IMR-90 (cell line): Measurements from ENCODE around the gene FCMR. TPM values are rescaled to one million over a fixed set of nuclear protein-coding genes. Genes with fewer than 3 reads are reported as not detected.

Experiments used
- ATAC-seq: fragments of 200-7000 bp; cut with Tn5 transposase; 2 replicates; pipeline ENCODE4 v1.9.1; 2020; ENCODE audit warnings: low read depth, mild to moderate bottlenecking, moderate library complexity
- BruUV-seq: library from RNA; stranded (reverse); fragments of 400-500 nt; replicated peaks from 2 replicates; lab custom pipeline; 2021; lab: Mats Ljungman, UMichigan
- CTCF ChIA-PET: fragments of 300-600 bp; formaldehyde crosslinking; extraction: SDS; loops from one replicate; lab custom pipeline; 2021; ENCODE audit warnings: antibody characterized with exemption; lab: Yijun Ruan, JAX
- POLR2A ChIA-PET: fragments of 300-600 bp; sonication (Branson Sonifier 250); formaldehyde crosslinking; loops from one replicate; lab custom pipeline; 2022; ENCODE audit warnings: antibody characterized with exemption; ENCODE audit not compliant: unreplicated experiment; lab: Charles Lee
- DNase-seq: peaks from one replicate; pipeline ENCODE4 v3.0.0; 2013
- H2AFZ ChIP-seq: replicated peaks from 2 replicates; pipeline ENCODE3; 2013; ENCODE audit warnings: low read length, mild to moderate bottlenecking; ENCODE audit not compliant: poor library complexity
- H2AK5ac ChIP-seq: 2 replicates; pipeline ENCODE4 v1.6.1; 2013; ENCODE audit warnings: low read depth, low read length, inconsistent platforms
- H2AK9ac ChIP-seq: replicated peaks from 2 replicates; pipeline ENCODE3; 2013; ENCODE audit warnings: mild to moderate bottlenecking, low read depth, low read length, moderate library complexity; ENCODE audit not compliant: poor library complexity
- H2BK120ac ChIP-seq: 2 replicates; pipeline ENCODE4 v1.6.1; 2013; ENCODE audit warnings: low read depth, low read length, inconsistent platforms
- H2BK15ac ChIP-seq: 3 replicates; pipeline ENCODE4 v1.6.1; 2013; ENCODE audit warnings: low read depth, low read length, inconsistent platforms
- H2BK20ac ChIP-seq: 2 replicates; pipeline ENCODE4 v1.6.1; 2013; ENCODE audit warnings: low read depth, mild to moderate bottlenecking, inconsistent platforms, low read length, moderate library complexity
- H2BK5ac ChIP-seq: 2 replicates; pipeline ENCODE4 v1.6.1; 2013; ENCODE audit warnings: mild to moderate bottlenecking, low read depth, low read length, inconsistent platforms; ENCODE audit not compliant: poor library complexity, severe bottlenecking
- H3K14ac ChIP-seq: replicated peaks from 2 replicates; pipeline ENCODE4 v1.6.1; 2013; ENCODE audit warnings: low read depth, low read length, inconsistent platforms
- H3K18ac ChIP-seq: 2 replicates; pipeline ENCODE4 v1.6.1; 2013; ENCODE audit warnings: low read depth, low read length, control low read depth
- H3K23ac ChIP-seq: 2 replicates; pipeline ENCODE4 v1.6.1; 2013; ENCODE audit warnings: low read depth, low read length, inconsistent platforms
- H3K27ac ChIP-seq: 2 replicates; pipeline ENCODE4 v1.5.1; 2013; ENCODE audit warnings: mild to moderate bottlenecking, control low read depth, low read length; ENCODE audit not compliant: insufficient read depth
- H3K27me3 ChIP-seq: 2 replicates; pipeline ENCODE4 v1.6.1; 2013; ENCODE audit warnings: low read length; ENCODE audit not compliant: control insufficient read depth, insufficient read depth
- H3K36me3 ChIP-seq: 2 replicates; pipeline ENCODE4 v1.6.1; 2013; ENCODE audit warnings: low read length, mixed read lengths; ENCODE audit not compliant: control insufficient read depth, insufficient read depth
- H3K4ac ChIP-seq: 2 replicates; pipeline ENCODE4 v1.6.1; 2013; ENCODE audit warnings: low read depth, low read length, inconsistent platforms
- H3K4me1 ChIP-seq: 2 replicates; pipeline ENCODE4 v1.6.1; 2013; ENCODE audit warnings: low read length, mixed read lengths; ENCODE audit not compliant: control insufficient read depth, insufficient read depth
- H3K4me2 ChIP-seq: 2 replicates; pipeline ENCODE4 v1.6.1; 2013; ENCODE audit warnings: low read depth, mild to moderate bottlenecking, control low read depth, low read length, moderate library complexity
- H3K4me3 ChIP-seq: 2 replicates; pipeline ENCODE4 v1.5.1; 2013; ENCODE audit warnings: low read depth, mild to moderate bottlenecking, control low read depth, low read length, moderate library complexity; ENCODE audit not compliant: insufficient read depth
- H3K56ac ChIP-seq: 2 replicates; pipeline ENCODE4 v1.6.1; 2013; ENCODE audit warnings: low read length, inconsistent platforms; ENCODE audit not compliant: insufficient read depth; ENCODE audit errors: extremely low read depth
- H3K79me1 ChIP-seq, 2 experiments: 2 replicates each; pipeline ENCODE4 v1.6.1; 2013; ENCODE audit warnings: low read length in 2 of 2, inconsistent platforms in 1 of 2, low read depth in 1 of 2
- H3K9ac ChIP-seq: 2 replicates; pipeline ENCODE4 v1.6.1; 2013; ENCODE audit warnings: low read depth, low read length, control low read depth
- H3K9me1 ChIP-seq: 2 replicates; pipeline ENCODE4 v1.6.1; 2013; ENCODE audit warnings: low read length, inconsistent platforms; ENCODE audit not compliant: insufficient read depth
- H3K9me3 ChIP-seq: 2 replicates; pipeline ENCODE4 v1.6.1; 2013; ENCODE audit warnings: low read length; ENCODE audit not compliant: control insufficient read depth, insufficient read depth
- H4K20me1 ChIP-seq: 2 replicates; pipeline ENCODE4 v1.6.1; 2013; ENCODE audit warnings: low read length, inconsistent platforms; ENCODE audit not compliant: insufficient read depth
- H4K5ac ChIP-seq: 2 replicates; pipeline ENCODE4 v1.6.1; 2013; ENCODE audit warnings: mild to moderate bottlenecking, low read depth, low read length, control low read depth
- H4K8ac ChIP-seq, 2 experiments: 2 replicates each; pipeline ENCODE4 v1.6.1; 2013; ENCODE audit warnings: low read depth in 2 of 2, low read length in 2 of 2, control low read depth in 1 of 2, inconsistent platforms in 1 of 2
- H4K91ac ChIP-seq: 2 replicates; pipeline ENCODE4 v1.6.1; 2013; ENCODE audit warnings: low read depth, low read length, inconsistent platforms; ENCODE audit not compliant: insufficient read depth
- CEBPB ChIP-seq: IDR thresholded peaks from 2 replicates; pipeline ENCODE4 v1.6.1; 2012; ENCODE audit warnings: low read depth, low read length, improper control_type of control experiment
- FOS ChIP-seq: fragments of 150-350 bp; IDR thresholded peaks from 2 replicates; pipeline ENCODE4 v1.6.1; 2016; ENCODE audit warnings: low read depth, low read length
- WGBS, 2 experiments: methylation state at CpG; one replicate each; pipeline versions ENCODE4 v1.1.5 to v1.1.7; 2013; ENCODE audit warnings: missing lambda C conversion rate in 2 of 2; ENCODE audit not compliant: insufficient read length in 1 of 2; ENCODE audit errors: extremely low coverage in 2 of 2; 5-methylcytosine and 5-hydroxymethylcytosine counted together
- dilution Hi-C: fragments of 300-500 bp; cut with HindIII; formaldehyde crosslinking; loops from one replicate; pipeline ENCODE4 v1.14.3; 2018; ENCODE audit warnings: low sequenced_read_pairs; ENCODE audit not compliant: unreplicated experiment
- in situ Hi-C: fragments of 300-500 bp; cut with MboI; formaldehyde crosslinking; loops from 3 replicates; pipeline ENCODE4 v1.14.3; 2019; ENCODE audit warnings: low sequenced_read_pairs, inconsistent platforms, mixed read lengths
- intact Hi-C: fragments of 100-400 bp; cut with micrococcal nuclease; formaldehyde crosslinking; loops from 2 replicates; pipeline ENCODE4 v1.10.0; 2022
- polyA plus RNA-seq, 3 experiments: library from polyadenylated mRNA; depleted of rRNA; stranded (reverse); fragments of >200 nt; gene quantifications; 2 replicates each; pipeline ENCODE4 v1.2.3, GENCODE V29; 2012; ENCODE audit warnings: low replicate concordance in 1 of 3
- total RNA-seq: library from RNA; depleted of rRNA; stranded (reverse); fragments of >200 nt; gene quantifications from 2 replicates; pipeline ENCODE4 v1.2.3, GENCODE V29; 2012

Gene FCMR
- total and polyA plus RNA-seq, 2 of the 4 experiments (the other 2 are of a cell fraction), result 0.09 TPM; not detected in 1

DNA sequence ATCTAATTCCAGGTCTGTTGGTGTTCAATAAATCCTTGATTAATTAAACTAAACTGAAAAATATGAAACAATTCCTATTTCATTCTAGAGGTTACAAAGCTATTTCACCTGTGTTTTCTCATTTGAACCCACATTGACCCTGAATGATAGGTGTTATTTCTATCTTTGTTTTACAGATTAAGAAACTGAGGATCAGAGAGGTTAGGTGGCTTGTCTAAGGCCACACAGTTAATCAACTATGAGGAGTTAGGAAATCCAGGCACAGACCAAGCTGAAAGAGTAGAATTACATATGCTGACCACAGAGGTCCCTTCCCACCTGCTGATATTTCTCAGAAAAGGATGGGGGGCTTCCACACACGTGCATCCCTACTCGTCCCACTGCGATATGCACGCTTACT, 24.0 kb upstream of the FCMR start:
- Histone ChIP-seq H3K14ac (no peak overlapping the region), H3K9me3 (peaks cover 3% of the 10 kb centered on the region), H3K56ac (no peak overlapping the region), H4K5ac (no peak overlapping the region), H3K4ac (no peak overlapping the region), H3K9ac (no peak overlapping the region), H3K36me3 (no peaks in the 10 kb centered on the region), H3K79me1 (no peaks in the 10 kb centered on the region), H4K8ac (no peak overlapping the region), H3K27ac (no peak overlapping the region), H3K18ac (no peak overlapping the region), H3K9me1 (no peaks in the 10 kb centered on the region), H2AK5ac (no peak overlapping the region), H2BK5ac (no peak overlapping the region), H3K4me1 (no peaks in the 10 kb centered on the region), H3K27me3 (peaks cover 62% of the 10 kb centered on the region), H4K91ac (no peak overlapping the region), H2BK120ac (no peak overlapping the region), H2BK15ac (no peak overlapping the region), H4K20me1 (no peaks in the 10 kb centered on the region), H2AFZ (no peak overlapping the region), H3K4me3 (no peak overlapping the region), H3K4me2 (no peak overlapping the region), H2AK9ac (no peak overlapping the region), H3K23ac (no peak overlapping the region), H2BK20ac (no peak overlapping the region)
- POLR2A ChIA-PET, result no interaction called here
- ATAC-seq, result no peak
- in situ Hi-C loops, result no loop called here
- CTCF ChIA-PET, result no interaction called here
- BruUV-seq, result no TSS peak
- no CpG with 5 or more reads among the region's 4 CpGs for whole genome bisulfite sequencing, 2 experiments
- DNase-seq, result no peak
- TF ChIP-seq CEBPB (no peak), FOS (no peak)
- dilution Hi-C loops, result no loop called here
- intact Hi-C loops, result no loop called here
